HK-2 (cell line): Measurements from ENCODE around the gene ELMO1.

Experiments used
- DNase-seq: peaks from one replicate; pipeline ENCODE4 v3.0.0-alpha.2; 2018; ENCODE audit not compliant: unreplicated experiment

The ELMO1 gene

GRCh38 chr7:37471619-37472018 is 23.0 kb upstream of the ELMO1 start:
- no peak for DNase-seq

DNA sequence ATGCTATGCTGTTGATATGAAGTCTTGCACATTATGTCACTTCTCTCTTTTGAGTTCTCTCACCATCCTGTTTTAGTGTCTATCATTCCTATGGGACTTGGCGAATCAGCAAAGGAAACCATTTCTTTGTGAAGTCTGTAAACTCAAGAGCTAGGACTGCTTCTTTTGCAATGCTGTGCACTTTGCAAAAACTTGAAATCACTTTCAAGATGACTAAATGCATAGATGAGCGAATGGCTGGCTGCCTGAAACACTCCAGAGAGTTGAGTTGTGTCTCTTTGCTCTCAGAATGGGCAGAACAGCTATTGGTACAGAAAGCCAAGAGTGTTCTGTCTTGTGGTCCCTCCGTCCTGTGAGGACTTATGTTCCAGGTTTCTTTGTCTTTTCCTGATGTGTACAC is 18.3 kb upstream of the ELMO1 start:
- DNase-seq: no peak

DNA sequence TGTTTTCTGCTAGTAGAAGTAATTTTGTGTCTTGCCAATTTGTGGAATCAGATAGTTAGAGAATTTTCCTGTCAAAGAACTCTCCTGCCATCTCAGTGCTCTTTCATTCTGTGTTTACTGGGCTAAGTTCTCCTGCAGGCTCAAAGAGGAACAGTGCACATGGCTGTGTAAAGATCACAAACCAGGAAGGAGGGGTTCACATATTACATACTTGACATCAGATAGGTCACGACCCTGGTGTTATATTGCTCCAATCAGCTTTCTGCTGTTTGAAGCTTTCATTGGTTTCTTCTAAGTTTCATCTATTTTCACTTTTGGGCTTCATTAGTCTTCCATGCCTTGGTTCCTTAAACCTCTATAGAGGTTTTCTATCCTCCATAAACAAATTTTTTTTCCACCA is 13.5 kb upstream of the ELMO1 start:
- no peak for DNase-seq

- DNase-seq: no peak
Observed at GRCh38 chr7:37455081-37455480, 6.4 kb upstream of the ELMO1 start.

DNA sequence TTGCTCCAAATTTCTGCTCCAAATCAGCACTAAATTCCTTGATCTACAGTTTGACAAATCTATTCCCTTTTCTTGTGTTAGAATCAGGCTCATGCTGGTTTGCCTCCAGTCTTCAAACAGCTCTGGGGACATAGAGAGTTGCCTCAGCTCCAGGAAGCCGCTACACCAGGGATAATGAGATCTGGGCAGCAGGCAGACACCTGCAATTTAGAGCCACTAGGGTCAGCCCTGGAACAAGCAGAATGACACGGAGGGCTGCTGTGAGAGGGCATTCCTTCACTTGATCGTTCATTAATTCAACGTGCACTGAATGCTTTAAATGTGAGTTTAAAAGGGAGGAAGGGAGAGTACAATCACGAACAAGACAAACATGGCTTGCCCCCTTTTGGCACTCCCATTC is 3.7 kb upstream of the ELMO1 start:
- no peak for DNase-seq

DNA sequence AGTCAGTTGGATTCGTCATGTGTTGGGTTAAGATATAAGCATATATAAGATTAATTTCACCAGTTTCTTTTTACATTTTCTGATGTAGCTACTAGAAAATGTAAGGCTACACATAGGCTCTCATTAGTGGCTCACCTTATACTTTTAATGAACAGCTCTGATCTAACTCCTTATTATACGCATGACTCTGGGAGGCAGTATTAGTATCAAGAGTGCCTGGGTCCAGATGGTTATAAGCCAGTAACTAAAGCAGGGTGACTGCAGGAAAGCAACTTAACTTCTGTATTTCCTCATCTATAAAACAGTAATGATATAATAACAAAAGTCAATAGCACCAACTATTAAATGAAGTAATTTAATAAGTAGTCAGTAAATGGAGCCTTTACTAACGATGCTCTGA is 1.4 kb upstream of the ELMO1 start:
- DNase-seq: no peak

GRCh38 chr7:37449621-37450020 is 957 bp upstream of the ELMO1 start:
- DNase-seq: no peak

GRCh38 chr7:37448011-37448635 is 541 bp downstream of the ELMO1 start:
- no peak for DNase-seq

DNA sequence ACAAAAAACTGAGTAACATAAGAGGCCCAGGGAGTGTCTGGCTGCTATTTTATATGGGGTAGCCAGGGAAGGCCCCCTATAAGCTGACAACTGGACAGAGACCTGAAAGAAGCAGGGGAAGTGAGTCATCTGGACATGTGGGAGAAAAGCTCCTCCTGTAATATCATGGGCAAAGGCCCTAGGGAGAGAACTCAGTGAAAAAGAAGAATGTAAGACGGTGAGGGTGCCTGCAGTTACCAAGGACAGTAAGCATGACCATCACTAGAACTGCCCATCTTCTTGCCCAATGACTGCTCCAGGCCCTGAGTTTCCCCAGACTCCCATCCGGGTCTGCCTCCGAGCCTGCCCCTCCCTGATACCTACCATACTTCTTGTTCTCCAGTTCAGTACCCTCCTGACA is 2.3 kb downstream of the ELMO1 start:
- no peak for DNase-seq

DNA sequence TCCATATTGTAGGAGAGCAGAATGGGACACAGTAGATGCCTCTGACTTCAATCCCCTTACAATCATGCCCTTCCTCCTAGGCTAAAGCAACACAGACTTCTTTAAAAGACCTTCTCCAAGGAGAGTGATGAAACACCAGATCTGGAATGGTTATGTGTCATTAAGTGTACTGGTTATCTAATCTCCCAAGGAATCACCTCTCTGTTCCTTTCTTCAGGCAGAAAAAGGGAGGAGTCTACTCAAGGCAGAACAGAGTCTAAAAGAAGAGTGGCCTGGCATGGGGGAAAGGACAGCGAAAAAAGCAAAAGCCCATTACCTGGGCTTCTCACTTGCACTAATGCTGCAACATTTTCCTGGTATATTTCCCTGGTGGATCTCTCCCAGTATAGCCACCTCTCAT is 2.9 kb downstream of the ELMO1 start:
- no peak for DNase-seq

DNA sequence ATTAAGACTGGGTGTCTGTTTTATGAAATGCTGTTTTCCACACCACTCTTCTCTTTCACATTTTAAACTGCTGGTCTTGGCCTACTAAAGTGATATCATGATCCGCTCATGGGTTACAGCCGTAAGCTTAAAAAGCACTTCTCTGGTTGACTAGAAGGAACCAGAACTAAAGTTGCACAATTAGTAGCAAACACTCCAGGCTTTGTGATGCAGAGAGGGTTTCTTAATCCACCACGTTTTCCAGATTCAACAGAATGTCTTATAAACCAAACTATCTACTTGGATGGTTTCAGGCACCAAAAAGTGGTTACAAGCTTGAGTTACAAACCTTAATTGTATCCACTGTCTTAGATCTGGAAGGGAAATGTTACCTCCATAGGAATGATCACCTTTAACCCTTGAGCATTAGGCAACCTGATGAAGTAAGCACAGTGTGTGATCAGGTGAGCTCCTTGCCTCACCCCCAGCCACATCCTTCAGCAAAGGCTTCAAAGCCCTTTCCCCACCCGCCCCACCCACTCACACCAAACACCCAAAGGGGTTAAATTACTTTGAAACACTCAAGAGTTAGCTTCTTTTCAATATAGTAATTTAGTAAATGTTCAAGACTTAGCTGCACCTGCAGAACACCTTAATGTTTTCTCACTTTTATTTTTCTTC is 3.5 kb downstream of the ELMO1 start:
- no peak for DNase-seq

- DNase-seq: no peak
Observed at GRCh38 chr7:37443627-37444026, 5.0 kb downstream of the ELMO1 start.

DNA sequence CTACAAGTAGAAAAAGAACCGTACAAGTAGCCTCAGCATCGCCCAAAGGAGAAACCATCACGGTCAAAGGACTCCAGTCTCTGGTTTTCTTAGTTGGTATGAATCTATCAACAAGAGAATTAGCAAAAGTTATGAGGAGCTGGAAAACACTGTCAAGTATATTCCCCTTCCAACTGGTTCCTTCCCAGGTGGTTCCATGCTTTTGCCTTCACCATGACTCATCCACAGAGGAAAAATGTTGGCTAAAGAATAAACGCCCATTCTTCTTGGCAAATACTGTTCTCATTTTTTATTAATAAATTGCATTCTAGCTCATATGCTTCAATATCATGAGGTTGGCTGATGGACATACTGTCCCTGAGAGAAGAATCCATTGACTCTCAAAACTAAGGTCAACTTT is 6.4 kb downstream of the ELMO1 start:
- no peak for DNase-seq

- no peak for DNase-seq
Observed at GRCh38 chr7:37441816-37442215, 6.8 kb downstream of the ELMO1 start.

DNA sequence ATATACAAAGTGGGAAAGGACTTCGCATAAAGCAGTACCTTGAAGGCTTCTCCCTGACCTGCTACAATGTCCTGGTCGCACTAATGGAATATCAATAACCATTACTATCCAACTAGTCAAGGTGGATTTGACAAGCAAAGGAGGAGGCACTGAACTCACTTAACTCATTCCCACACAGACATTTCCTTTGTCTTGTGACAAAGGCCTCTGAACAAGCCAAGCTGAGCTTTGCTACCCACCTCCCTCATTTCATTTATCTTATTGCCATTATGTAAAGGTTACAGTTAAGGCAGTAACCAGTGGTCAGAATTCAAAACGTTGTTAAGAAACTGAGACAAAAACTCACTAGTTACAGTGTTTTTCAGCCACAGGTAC is 7.3 kb downstream of the ELMO1 start:
- no peak for DNase-seq

DNA sequence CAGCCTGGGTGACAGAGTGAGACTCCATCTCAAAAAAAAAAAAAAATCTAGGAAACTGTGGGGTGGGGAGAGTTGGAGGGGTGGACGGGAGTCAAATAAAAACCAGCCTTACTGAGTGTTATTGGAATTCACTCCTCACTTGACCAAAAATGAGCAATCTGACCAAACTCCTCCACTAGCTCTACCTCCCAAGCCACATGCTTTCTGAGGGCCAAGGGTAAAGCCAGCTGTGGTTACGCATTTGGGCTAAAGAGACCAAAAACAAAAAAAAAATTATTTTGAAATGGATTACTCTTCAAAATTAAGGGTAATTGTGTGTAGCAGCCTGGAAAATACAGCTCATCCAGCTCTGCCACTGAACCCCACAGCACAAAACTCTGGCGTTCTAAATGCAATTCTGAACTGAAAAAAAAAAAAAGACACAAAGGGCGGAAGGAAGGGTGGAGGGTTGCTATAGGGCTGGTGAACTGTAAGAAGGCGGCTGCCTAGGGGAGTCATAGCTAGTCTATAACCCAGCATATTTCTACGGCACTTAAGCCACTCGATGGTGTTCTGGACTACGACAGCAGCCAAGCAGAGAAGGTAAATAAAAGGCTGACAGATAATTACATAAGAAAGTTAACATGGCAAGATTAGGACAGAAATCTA is 7.8 kb downstream of the ELMO1 start:
- DNase-seq: no peak

GRCh38 chr7:37439653-37440026 is 9.0 kb downstream of the ELMO1 start:
- no peak for DNase-seq

- no peak for DNase-seq
Observed at GRCh38 chr7:37438906-37439652, 9.6 kb downstream of the ELMO1 start.

DNA sequence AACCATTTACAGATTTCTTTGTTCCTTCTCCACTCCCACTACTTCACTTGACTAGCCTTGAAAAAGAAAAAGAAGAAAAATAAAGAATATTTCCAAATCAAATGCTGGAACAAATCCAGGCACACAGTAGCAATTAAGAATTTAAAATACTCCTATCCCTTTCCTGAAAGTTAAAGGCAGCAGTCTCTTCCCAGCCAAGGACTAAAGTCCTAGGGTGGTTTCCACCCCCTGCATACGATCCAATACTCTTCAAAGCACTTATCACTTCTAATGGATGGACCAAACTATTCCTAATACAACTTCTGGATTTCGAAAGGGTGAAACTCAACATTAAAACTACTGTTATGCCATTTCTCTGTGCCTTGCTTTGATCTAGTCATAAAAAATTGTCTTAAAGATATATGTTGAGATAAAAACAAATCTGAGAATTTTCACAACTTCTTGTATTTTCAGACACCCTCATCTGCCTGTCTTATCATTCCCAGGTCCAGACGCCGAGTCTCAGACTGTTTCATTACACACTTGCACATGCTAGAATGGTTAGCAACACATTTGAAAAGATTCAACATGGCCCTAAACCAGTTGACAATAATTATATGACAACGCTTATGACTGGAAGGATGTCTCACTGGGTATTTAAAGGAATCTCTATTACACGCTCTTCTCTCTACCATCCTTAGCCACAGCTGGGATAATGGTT is 13.4 kb downstream of the ELMO1 start:
- no peak for DNase-seq

- no peak for DNase-seq
Observed at GRCh38 chr7:37434529-37434928, 14.1 kb downstream of the ELMO1 start.

DNA sequence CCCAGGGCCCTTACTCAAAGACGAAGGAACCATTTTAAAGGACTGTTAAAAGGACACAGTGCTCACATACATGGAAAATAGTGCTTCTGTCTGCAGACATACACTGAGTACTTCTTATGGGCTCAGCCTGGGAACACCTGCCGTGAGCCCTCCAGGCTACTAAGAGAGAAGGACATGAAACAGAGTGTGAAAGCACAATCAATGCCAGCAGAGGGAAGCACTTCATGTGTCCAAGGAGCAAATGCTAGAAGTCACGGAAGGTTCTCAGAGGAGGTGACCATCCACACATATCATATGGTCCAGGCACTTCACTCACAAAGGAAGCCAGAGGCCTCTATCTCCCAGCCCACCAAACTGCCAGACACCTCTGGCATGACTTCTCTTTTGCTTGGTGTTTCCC is 15.5 kb downstream of the ELMO1 start:
- no peak for DNase-seq

DNA sequence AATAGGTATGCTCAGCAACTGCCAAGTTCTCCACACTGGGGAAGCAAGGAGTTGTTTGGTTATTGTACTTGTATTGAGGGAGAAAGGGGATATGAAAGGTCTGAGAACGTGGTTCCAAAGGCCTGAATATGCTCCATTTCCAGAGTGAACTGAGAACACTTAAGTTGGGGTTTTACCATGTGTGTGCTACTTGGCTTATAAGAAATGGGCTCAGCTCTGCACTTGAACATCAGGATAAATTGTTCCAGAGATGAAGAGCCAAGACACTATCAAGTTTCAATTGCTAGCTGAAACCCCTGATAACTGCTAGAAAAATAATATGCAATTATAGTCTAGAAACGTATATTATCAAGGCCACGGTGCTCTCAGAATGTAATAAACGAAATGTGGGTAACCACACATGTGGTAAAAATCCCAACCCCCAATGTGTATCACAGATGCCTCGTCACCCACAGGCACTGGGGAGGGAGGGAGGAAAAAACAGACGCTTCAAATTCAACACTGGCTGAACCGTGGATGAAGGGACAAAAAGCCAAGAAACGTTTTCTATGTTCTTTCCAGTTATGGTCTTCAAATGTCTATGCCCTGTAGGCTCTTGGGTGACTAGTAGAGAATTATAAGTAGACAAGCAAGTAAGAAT is 16.3 kb downstream of the ELMO1 start:
- DNase-seq: no peak
